SK-N-SH treated with all-trans-retinoic acid at 6 μM for 48 hours (cell line): ENCODE measurements around the gene EPB41.

ENCODE experiments used
- CREB5 ChIP-seq: fragments of 250-450 bp; sonication (Bioruptor Pico); IDR thresholded peaks from 2 replicates; pipeline ENCODE4 v1.5.1; 2020; ENCODE audit warnings: low read depth, mild to moderate bottlenecking, moderate library complexity
- GLIS3 ChIP-seq: fragments of 250-450 bp; sonication (Bioruptor Pico); IDR thresholded peaks from 2 replicates; pipeline ENCODE4 v1.5.0; 2020; ENCODE audit warnings: mild to moderate bottlenecking, moderate library complexity
- PPARA ChIP-seq: fragments of 250-450 bp; sonication (Bioruptor Pico); IDR thresholded peaks from 2 replicates; pipeline ENCODE4 v1.5.0; 2020; ENCODE audit warnings: mild to moderate bottlenecking, borderline replicate concordance
- RARB ChIP-seq: fragments of 250-450 bp; sonication (Bioruptor Pico); IDR thresholded peaks from 2 replicates; pipeline ENCODE4 v1.8.0; 2021; ENCODE audit warnings: mild to moderate bottlenecking, moderate library complexity
- SNAI2 ChIP-seq: fragments of 250-450 bp; sonication (Bioruptor Pico); IDR thresholded peaks from 2 replicates; pipeline ENCODE4 v1.5.0; 2020; ENCODE audit warnings: mild to moderate bottlenecking, moderate library complexity
- TOX ChIP-seq: fragments of 250-450 bp; sonication (Bioruptor Pico); IDR thresholded peaks from 2 replicates; pipeline ENCODE4 v1.8.0; 2021; ENCODE audit warnings: mild to moderate bottlenecking, moderate library complexity, borderline replicate concordance
- ZC3H10 ChIP-seq: fragments of 250-450 bp; sonication (Bioruptor Pico); IDR thresholded peaks from 2 replicates; pipeline ENCODE4 v1.5.1; 2021; ENCODE audit warnings: mild to moderate bottlenecking, moderate library complexity
- ZFP3 ChIP-seq: fragments of 250-450 bp; sonication (Bioruptor Pico); IDR thresholded peaks from 2 replicates; pipeline ENCODE4 v1.5.0; 2020; ENCODE audit warnings: mild to moderate bottlenecking, moderate library complexity
- ZFP30 ChIP-seq: fragments of 450-650 bp; formaldehyde crosslinking; IDR thresholded peaks from 2 replicates; pipeline ENCODE4 v1.5.0; 2022; ENCODE audit warnings: mild to moderate bottlenecking, moderate library complexity
- TF ChIP-seq, protein P1 (sequence below): fragments of 250-450 bp; sonication (Bioruptor Pico); IDR thresholded peaks from 2 replicates; pipeline ENCODE4 v1.8.0; 2020; ENCODE audit warnings: mild to moderate bottlenecking, moderate library complexity, borderline replicate concordance

GRCh38 chr1:28950006-28950405, 35.6 kb downstream of the EPB41 start:
- TF ChIP-seq RARB (CRISPR knock-in tag): no peak
- no peak for TF ChIP-seq ZFP30
- no peak for TF ChIP-seq SNAI2 (CRISPR knock-in tag)
- TF ChIP-seq, protein P1, sequence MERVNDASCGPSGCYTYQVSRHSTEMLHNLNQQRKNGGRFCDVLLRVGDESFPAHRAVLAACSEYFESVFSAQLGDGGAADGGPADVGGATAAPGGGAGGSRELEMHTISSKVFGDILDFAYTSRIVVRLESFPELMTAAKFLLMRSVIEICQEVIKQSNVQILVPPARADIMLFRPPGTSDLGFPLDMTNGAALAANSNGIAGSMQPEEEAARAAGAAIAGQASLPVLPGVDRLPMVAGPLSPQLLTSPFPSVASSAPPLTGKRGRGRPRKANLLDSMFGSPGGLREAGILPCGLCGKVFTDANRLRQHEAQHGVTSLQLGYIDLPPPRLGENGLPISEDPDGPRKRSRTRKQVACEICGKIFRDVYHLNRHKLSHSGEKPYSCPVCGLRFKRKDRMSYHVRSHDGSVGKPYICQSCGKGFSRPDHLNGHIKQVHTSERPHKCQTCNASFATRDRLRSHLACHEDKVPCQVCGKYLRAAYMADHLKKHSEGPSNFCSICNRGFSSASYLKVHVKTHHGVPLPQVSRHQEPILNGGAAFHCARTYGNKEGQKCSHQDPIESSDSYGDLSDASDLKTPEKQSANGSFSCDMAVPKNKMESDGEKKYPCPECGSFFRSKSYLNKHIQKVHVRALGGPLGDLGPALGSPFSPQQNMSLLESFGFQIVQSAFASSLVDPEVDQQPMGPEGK (CRISPR knock-in tag): no peak
- no peak for TF ChIP-seq CREB5 (CRISPR knock-in tag)
- TF ChIP-seq GLIS3 (CRISPR knock-in tag): no peak
- no peak for TF ChIP-seq TOX
- TF ChIP-seq ZC3H10 (CRISPR knock-in tag): no peak
- no peak for TF ChIP-seq PPARA (CRISPR knock-in tag)
- TF ChIP-seq ZFP3 (CRISPR knock-in tag): no peak
